ENCODE measurements around the gene KANK4.

KANK4 gene

DNA sequence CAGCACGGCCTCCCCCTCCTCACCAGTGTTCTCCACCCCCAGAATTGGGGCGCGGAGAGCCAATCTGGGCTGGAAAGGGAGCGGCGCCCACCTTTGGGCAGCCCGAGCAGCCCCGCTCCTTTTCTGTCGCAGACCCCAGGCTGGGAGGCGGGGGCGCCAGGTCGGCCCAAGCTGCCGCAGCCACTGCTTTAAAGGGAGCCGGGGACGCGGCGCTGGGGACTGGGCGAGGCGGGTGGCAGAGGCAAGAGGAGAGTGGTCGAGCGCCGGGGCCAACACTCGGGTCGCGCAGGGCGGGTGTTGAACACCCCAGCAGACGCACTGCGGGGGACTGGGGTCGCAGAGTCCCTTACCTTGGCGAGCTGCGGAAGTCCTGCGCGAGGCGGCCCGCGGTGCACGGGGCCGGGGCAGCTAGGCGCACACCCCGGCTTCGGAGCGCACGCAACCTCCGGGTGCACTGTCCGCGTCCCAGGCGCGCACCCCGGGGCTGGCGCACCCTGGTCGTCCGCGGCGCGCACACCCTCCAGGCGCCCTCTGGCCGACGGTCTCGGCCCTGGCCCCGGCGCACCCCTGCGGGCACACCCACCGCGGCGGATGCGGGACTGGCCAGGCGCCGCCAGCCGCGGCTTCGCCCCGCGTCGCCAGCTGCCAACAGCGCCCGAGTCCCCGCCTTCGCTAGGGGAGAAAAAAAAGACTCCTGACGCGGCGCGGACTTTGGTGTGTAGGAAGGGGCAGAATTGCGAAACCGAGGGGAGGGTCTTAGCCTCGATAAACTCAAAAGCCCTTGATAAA lies at the start of gene KANK4:
Gene KANK4 (minus strand): TSS at position 679 of the 789 bp plus-strand sequence. CDS start 37,870 bp downstream, outside the sequence.
- no peak for DNase-seq

DNA sequence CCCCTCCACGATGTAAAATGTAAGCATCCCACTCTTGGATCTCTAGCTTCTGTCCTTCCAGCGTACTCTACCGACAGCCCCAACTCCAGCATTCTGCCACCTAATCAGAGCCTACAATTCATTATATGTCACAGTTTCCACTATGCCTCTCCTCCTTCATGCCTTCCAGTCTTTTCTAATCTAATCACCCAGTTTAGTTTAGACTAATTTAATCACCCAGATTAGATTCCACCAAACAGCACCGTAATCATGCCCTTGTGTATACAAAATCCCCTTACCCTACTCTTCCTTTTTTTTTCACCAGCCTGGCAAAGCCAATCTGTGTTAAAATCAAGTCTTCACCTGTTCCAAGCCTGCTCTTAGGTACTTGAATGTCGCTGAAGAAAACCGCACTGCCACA lies 49.8 kb upstream of the KANK4 start:
- DNase-seq, result no peak

DNA sequence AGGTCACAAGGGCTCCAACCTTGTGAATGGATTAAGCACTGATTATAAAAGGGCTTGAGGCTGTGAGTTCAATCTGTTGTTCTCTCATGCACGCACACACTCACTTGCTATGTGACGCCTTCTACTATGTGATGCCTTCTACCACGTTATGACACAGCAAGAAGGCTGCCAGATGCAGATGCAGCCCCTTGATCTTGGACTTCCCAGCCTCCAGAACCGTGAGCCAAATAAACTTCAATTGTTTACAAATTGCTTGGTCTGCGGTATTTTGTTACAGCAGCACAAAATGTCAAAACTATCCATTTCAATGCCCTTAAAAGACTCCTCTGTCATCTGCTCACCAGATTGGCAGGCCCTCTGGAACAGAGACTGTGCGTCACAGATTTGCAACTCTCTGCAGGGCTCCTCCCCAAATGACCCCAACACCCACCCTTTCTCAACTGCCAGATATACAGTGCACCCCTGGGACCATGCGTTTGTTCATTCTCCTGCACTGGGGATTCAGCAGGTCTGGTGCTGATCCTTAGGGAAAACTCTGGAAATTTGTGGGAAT lies 47.8 kb upstream of the KANK4 start:
- no peak for DNase-seq

DNA sequence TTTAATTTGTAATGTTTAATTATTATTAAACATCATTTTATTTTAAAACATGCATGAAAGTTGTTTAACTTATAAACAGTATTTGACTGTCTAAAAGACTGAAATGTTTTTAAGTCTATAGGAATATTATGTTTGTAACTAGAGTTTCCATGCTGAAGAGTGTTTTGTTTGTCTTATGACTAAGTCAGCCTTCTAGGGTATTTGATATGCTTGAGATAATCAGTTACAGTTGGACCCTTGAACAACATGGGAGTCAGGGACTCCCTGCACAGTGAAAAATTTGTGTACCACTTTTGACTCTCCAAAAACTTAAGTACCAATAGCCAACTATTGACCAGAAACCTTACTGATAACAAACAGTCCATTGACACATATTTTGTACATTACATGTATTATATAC lies 45.5 kb upstream of the KANK4 start:
- no peak for DNase-seq

DNA sequence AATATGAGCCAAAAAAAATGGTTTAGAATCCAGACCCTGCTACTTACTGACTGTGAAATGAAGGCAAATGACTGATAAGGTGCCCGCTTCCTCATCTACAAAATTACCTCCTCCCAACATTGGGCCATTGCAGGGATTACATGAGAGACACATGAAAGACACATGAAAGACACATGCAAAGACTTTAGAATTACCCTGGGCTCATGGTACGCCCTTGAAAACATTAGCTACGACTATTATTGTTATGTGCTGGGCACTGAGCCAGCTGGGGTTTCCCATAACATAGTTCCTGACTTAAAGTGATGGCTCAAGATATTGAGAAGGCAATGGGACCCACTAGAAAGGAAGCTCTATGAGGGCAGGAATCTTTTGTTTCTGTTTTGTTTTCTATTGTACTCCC lies 43.7 kb upstream of the KANK4 start:
- DNase-seq, result no peak

DNA sequence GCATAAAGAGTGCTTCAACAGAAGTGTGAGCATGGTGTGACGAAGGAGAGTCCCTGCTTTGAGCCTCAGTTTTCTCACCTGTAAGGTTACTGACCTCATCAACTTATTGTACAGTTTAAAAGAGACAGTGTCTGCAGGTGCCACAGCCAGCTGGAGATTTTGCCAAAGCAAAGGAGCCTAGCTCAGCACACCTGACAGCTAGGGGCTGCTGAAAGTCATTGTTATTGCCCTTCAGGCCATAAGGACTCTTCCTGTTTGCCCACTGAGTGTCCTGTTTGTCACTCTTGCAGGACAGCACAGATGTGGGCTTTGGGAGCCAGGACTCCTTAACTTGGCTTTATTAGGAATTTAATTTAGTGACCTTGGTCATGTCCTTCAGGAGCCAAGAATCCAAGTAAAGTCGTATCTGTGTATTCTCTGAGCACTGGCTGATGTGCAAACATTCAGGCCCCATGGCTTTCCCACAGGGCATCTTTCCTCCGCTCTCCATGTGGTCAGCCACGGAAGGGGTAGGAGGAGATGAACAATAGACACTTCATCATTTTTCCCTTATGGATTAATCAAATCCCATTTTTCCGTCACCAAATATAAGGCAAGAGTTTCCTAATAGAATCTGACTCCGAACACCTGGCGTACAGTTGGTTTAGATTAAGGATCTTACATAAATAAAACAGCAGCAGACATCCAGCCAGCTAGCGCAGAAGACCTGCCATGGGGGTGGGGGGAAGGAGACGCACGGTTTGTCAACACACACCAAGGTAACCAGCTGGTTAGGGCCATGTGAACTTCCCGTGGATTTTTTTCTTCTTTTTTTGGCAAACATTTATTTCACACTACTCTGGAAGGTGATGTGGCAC lies 43.1 kb upstream of the KANK4 start:
- DNase-seq, result no peak

DNA sequence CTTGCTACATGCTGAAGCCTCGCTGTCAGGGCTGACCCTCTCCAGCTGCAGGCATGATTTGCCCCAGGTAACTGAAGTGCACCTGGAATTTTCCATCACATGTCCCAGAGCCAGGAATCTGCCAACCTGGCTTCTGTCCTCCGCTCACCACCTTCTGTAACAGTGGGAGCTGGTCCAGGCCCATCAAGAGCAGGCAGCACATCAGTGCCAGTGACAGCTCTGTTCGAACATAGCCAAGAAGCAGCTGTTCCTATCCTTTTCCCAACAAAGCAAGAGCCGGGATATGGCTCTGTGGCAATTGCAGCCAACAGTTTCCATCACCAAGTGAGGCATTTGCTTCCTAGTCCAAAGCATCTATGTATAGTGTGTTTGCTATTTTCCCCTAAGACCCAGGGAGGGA lies 42.2 kb upstream of the KANK4 start:
- no peak for DNase-seq

DNA sequence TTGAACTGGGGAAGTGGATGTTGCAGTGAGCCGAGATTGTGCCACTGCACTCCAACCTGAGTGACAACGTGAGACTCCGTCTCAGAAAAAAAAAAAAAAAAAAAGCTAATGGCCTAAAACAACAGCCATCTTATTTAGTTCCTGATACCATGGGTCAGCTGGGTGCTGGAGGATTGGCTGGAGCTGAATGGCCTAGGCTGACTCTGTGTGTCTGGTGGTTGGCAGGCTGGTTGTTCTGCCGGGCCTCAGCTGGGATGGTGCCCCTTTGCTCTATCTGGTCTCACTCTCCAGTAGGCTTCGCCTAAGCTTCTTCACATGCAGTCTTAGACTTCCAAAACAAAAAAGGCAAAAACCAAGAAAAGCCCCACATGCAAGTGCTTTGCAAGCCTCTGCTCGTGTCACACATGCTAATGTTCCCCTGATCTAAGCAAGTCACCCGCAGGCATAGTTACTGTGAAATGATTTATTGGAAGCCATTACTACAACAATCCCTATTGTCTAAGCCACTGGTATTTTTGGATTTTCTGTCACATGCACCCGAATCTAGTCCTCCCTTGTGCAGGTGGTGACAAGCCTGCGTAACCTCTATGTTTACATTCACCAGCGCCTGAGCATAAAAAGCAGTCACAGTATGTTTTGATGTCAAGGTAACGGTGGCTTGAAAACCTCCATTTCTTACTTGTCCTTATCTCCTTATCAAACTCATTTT lies 39.6 kb upstream of the KANK4 start:
- no peak for DNase-seq

DNA sequence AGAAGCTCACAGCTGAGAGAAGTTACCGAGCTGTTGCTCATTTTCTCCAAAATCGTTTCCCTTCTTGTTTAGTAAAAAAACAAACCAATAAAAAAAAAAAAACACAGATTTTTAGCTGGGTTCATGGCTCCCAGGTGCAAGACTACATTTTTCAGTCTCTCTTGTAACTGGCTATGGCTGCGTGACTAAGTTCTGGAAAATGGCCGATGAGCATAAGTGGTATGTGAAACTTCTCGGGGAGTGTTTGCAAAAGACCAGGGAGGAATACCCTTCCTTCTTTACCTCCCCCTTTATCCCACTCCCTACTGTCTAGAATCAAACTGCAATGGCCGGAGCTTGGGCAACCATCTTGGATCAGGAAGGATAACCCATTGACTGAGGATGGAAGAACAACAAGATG lies 38.7 kb upstream of the KANK4 start:
- no peak for DNase-seq

DNA sequence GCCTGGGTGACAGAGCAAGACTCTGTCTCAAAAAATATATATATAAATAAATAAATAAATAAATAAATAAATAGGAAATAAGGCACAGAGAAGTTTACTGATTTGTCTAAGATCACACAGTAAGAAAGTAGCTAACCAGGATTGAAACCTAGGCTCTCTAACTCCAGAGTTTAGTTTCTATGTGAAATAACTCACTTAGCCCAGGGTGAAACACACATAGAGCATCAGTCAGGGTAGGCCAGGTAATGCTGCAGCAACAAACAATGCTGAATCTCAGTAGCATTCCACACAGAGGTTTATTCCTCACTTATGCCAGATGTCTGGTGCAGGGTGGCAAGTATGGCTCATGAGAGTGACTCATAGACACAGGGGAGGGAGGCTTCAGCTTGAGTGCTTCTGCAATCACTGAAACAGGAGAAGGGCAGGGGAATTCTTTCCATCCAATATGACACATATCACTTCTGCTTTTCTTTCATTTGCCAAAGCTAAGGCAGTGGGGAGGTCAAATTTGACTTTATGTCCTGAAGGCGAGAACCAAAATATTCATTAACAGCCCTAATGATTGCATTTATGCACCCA lies 37.1 kb upstream of the KANK4 start:
- DNase-seq, result no peak

DNA sequence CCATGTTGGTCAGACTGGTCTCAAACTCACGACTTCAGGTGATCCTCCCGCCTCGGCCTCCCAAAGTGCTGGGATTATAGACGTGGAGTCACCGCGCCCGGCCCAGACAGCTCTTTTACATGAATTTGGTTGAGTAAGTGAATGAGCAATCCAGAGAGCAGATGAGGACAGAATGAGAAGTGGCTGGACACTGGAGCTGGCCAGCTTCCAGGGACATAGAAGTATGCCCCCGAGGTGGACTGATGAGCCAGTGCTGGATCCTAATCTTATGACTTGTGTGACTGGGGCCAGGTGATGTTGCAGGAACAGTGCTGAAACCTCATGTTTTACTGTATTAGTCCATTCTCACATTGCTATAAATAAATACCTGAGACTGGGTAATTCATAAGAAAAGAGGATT lies 35.9 kb upstream of the KANK4 start:
- no peak for DNase-seq

DNA sequence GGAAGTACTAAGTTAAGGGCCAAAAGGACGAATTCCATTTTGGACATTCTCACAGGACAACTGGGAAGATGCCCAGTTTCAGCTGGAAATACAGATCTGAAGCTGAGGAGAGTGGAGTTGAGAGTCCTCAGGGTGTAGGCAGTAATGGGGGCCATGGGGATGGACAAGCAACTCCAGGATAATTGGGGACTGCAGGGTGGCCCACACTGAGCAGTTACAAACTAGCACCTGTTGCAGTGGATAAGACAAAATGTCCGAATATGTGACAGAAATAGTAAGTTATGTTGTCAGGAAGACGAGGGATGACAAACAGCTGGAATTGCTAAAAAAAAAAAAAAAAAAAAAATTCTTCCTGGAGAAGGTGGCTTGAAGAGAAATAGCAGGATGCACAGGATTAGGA lies 34.6 kb upstream of the KANK4 start:
- DNase-seq, result no peak

DNA sequence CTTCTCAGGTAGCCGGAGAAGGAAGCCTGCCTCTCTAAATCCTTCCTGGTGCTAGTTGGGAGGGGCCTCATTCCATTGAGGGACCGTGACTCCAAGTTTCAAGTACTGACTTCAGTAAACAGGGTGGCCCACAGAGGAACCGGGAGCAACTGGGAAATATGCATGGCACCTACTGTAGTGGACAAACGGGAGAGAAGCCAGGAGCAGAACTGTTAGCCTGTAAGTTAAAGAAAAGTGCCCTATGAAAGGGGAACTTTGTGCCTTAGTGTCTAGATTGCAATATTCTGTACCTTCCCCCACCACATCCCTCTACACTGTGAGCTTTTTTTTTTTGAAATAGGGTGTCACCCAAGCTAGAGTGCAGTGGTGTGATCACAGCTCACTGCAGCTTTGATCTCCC lies 33.2 kb upstream of the KANK4 start:
- no peak for DNase-seq

DNA sequence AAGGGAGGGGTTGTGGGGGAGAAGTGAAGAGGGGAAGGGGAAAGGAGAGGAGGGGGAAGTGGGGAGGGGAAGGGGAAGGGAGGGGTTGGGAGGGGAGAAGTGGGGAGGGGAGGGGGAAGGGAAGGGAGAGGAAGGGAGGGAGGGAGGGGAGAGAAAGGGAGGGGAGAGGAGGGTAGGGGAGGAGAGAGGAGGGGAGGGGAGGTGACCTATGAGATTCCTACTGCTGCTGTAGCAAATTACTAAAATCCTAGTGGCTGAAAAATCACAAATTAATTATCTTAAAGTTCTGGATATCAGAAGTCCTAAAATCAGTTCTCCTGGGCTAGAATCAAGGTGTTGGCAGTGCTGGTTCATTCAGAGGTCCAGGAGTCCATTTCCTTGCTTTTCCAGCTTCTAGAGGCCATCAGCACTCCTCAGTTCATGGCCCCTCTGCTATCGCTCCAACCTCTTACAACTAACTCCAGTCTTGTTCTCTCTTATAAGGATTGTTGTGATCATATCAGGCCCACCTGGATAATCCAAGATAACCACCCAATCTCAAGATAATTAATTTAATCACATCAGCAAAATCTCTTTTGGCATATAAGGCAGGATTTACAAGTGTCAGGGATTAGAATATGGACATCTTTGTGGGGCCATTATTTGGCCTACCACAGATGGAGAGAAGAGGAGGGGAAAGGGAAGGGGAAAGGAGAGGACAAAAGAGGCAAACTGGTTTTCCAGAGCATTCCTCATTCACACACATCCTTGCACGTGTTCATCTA lies 30.4 kb upstream of the KANK4 start:
- no peak for DNase-seq

DNA sequence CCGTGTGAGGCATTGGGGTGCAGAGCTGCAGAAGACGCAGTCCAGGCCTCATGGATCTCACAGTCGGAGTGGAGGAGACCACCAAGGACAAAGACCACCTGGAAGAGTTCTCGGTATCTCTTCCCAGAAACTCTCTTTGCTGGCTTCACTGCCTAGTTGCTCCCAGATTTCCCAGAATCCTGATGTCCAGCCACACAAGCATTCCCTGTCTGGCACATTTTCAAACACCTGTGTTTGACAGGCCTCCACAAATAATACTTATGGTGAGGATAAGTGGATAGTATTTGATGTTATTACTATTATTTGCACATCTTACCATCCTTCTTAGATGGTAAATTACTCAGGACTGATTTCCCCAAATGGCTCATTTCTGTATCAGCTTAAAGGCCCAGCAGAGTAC lies 27.7 kb upstream of the KANK4 start:
- DNase-seq, result no peak

DNA sequence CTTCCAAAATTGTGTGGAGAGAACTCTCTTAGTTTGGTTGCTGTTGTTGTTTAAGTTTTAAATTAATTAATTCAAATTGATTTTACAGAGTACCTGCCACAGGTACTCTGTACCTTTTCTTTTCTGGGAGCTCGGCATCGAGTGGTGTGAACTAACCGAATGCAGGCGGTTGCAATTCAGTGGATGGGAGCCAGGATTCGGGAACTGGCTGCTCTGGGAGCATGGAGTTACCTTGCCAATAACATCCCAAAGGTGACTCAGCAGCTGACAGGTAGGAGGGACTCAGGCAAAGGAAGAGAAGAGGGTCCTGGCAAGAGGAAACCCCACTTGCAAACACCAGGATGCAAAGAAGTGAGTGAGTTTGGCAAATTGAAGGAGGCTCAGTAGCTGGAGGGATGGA lies 24.7 kb upstream of the KANK4 start:
- no peak for DNase-seq

DNA sequence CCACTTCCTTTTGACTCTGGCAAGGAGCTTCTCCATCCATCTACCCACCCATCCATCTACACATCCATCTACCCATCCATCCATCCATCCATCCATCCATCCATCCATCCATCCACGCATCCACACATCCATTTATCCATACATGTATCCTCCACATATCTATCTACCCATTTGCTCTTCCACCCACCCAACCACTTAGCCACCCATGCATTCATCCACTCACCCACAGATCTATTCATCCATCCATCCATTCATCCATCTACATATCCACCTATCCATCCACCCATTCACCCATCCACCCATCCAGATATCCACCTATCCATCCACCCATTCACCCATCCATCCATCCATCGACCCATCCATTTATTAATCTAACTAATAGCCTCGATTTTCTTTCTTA lies 23.0 kb upstream of the KANK4 start:
- no peak for DNase-seq

DNA sequence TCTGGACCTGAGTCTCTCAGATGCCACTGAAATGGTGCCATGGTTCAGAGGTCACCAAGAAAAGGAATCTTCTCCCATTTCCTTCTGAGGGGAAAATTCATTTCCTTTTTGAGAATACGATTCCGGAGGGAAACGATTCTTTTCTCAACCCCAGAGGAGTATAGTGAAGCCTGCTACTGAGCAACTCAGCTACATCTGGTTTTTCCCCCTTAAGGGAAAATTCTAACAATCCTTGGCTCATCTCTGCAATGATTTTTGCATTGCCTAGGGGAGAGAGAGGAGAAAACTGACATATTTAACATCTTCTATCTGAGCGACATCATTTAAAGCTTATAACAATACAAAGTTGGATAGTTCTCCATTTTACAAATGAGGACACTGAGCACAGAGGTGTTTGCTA lies 22.4 kb upstream of the KANK4 start:
- no peak for DNase-seq

DNA sequence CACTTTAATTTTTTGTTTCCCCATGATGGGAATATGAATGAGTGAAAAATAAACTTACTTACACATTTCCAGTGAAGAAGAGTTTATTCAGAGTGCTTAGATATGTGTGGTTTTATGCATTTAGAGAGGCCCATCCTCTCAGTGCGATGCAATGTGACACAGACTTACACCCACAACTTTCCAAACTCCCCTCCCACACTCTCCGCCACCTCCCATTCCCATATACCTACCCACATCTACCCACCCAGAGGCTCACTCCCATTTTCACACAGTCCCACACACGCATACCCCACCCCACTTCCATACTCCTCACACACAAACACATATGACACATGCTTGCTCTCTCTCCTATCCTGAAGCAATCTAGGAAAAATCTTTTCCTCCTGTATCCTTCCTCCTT lies 21.9 kb upstream of the KANK4 start:
- no peak for DNase-seq

DNA sequence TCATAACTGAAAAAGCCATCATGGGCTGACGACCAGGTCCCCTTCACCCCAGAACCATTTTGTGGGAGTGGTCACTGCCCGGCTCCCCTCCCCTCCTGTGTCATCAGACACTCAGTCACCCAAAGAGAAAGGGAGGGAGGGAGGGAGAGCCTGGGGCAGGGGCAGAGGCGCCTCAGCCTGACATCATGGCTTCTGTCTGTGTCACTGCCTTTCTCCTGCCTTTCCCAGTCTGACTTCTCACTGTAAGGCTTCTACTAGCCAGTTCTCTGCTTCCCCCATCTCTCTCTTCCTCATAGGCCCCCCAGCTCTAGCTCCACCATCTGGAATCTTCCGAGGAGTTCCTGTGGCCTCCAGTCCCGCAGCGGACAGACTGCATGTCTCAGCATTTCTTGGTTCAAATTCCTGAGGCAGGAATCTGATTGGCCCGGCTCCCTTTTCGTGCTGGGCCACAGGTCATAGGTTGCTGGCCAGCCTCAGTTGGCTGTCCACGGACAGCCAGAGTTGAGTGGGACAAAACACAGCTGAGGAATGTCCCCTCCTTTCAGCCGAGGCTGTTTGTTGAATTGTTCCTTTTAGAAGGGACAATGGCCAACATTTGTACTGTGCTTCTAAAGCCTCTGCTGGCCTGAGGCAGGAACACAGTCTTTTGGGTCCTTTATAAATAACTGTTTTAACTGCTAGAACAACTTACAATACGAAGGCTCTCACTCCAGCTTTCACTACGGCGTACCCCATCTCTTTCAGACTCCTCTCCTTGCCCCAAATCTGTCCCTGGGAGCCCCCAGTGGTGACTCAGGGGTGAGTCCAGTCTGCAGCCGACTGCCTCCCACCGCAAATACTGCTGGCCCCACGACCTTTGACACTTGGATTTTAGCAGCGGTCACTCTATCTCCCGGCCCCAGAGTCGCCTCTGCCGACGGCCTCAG lies 18.7 kb upstream of the KANK4 start:
- DNase-seq, result no peak
